Measurements from ENCODE around the gene ARID5A. TPM values are rescaled to one million over a fixed set of nuclear protein-coding genes. Genes with fewer than 3 reads are reported as not detected.

ARID5A gene
- total and polyA plus RNA-seq, 2 of the 13 experiments (the other 11 are each of a cell fraction or from before 2014, with no cell fraction given), result 6.0 to 9.5 TPM

DNA sequence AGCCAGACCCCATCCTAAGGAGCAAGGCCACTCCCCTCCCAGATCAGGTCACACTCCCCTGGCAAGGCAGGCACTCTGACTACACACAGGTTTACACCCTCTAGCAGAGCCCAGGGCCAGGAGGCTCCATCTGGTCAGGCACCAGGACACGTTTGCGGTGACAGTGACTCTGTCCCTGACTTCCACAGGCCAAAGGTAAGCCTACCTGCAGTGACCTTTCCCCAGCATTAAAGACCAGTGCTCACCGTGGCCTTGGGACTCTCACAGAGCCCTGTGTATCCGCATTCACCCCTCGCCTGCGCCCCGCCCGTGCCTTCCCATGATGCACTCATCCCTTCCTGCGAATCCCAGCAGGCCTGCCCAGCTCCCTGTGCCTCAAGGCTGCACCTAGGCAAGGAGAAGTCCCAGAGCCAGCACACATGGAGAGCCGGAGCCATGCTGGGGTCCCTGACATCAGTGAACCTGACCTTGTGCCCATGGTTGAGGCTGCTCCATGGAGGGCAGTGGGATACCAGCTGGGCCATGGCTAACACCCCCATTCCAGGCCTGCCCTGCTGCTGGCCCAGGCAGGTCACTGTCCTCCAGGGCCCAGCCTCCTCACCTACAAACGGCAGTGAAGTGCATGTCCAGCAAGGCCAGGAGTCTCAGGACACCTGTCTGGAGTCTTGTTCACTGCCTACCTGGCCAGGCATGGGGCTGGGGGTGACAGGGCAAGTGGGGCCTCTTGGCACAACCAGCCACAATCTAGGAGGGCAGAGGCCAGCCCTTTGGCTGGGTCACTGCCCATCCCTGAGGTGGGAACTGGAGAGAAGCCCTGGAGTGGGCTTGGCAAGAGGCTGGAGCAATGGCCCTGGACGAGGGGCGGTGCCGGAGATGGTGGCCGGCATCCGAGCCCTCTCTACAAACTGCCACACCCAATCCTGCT lies 34.4 kb upstream of the ARID5A start (continued):
- TF ChIP-seq, protein P1, sequence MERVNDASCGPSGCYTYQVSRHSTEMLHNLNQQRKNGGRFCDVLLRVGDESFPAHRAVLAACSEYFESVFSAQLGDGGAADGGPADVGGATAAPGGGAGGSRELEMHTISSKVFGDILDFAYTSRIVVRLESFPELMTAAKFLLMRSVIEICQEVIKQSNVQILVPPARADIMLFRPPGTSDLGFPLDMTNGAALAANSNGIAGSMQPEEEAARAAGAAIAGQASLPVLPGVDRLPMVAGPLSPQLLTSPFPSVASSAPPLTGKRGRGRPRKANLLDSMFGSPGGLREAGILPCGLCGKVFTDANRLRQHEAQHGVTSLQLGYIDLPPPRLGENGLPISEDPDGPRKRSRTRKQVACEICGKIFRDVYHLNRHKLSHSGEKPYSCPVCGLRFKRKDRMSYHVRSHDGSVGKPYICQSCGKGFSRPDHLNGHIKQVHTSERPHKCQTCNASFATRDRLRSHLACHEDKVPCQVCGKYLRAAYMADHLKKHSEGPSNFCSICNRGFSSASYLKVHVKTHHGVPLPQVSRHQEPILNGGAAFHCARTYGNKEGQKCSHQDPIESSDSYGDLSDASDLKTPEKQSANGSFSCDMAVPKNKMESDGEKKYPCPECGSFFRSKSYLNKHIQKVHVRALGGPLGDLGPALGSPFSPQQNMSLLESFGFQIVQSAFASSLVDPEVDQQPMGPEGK (CRISPR knock-in tag; IDR thresholded peaks at IDR 0.05), result no peak
- TF ChIP-seq, protein P2, sequence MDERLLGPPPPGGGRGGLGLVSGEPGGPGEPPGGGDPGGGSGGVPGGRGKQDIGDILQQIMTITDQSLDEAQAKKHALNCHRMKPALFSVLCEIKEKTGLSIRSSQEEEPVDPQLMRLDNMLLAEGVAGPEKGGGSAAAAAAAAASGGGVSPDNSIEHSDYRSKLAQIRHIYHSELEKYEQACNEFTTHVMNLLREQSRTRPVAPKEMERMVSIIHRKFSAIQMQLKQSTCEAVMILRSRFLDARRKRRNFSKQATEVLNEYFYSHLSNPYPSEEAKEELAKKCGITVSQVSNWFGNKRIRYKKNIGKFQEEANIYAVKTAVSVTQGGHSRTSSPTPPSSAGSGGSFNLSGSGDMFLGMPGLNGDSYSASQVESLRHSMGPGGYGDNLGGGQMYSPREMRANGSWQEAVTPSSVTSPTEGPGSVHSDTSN (CRISPR knock-in tag; IDR thresholded peaks at IDR 0.05), result no peak
- TF ChIP-seq, protein P3, sequence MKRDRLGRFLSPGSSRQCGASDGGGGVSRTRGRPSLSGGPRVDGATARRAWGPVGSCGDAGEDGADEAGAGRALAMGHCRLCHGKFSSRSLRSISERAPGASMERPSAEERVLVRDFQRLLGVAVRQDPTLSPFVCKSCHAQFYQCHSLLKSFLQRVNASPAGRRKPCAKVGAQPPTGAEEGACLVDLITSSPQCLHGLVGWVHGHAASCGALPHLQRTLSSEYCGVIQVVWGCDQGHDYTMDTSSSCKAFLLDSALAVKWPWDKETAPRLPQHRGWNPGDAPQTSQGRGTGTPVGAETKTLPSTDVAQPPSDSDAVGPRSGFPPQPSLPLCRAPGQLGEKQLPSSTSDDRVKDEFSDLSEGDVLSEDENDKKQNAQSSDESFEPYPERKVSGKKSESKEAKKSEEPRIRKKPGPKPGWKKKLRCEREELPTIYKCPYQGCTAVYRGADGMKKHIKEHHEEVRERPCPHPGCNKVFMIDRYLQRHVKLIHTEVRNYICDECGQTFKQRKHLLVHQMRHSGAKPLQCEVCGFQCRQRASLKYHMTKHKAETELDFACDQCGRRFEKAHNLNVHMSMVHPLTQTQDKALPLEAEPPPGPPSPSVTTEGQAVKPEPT (CRISPR knock-in tag; IDR thresholded peaks at IDR 0.05; ENCODE audit: low read depth), result no peak
- TF ChIP-seq TOE1 (CRISPR knock-in tag; IDR thresholded peaks at IDR 0.05) (no peak), ZBTB20 (CRISPR knock-in tag; IDR thresholded peaks at IDR 0.05; ENCODE audit: borderline replicate concordance, low read depth) (peak; percentile 67; the same call in 1 of the 2 replicates), MLLT10 (CRISPR knock-in tag; IDR thresholded peaks at IDR 0.05) (no peak), MAFG (CRISPR knock-in tag; IDR thresholded peaks at IDR 0.05) (no peak), MATR3 (CRISPR knock-in tag; IDR thresholded peaks at IDR 0.05) (no peak), ZNF180 (CRISPR knock-in tag; IDR thresholded peaks at IDR 0.05; ENCODE audit: borderline replicate concordance, low read depth) (no peak), STAG1 (CRISPR knock-in tag; IDR thresholded peaks at IDR 0.05) (no peak), THAP11 (CRISPR knock-in tag; IDR thresholded peaks at IDR 0.05) (peak; percentile 61; the same call in 1 of the 2 replicates), ZNF138 (CRISPR knock-in tag; IDR thresholded peaks at IDR 0.05; ENCODE audit: low read depth) (no peak), YEATS4 (CRISPR knock-in tag; IDR thresholded peaks at IDR 0.05; ENCODE audit: borderline replicate concordance) (peak; percentile 41; the same call in 1 of the 2 replicates), ZNF841 (CRISPR knock-in tag; IDR thresholded peaks at IDR 0.05; ENCODE audit: borderline replicate concordance) (no peak), DNMT3B (CRISPR knock-in tag; conservative IDR thresholded peaks at IDR 0.05) (no peak), ZNF468 (CRISPR knock-in tag; IDR thresholded peaks at IDR 0.05) (no peak), ATF1 (CRISPR knock-in tag; IDR thresholded peaks at IDR 0.05) (no peak), ZNF749 (CRISPR knock-in tag; IDR thresholded peaks at IDR 0.05; ENCODE audit: borderline replicate concordance) (0 out of 2 replicates have a peak, but pooled peaks have one; percentile 58), ZNF441 (CRISPR knock-in tag; IDR thresholded peaks at IDR 0.05; ENCODE audit: borderline replicate concordance) (no peak), CBX2 (IDR thresholded peaks at IDR 0.05; ENCODE audit: low read depth, low read length) (no peak), CBX2 (CRISPR knock-in tag; IDR thresholded peaks at IDR 0.05; ENCODE audit: low read depth) (no peak), XBP1 (CRISPR knock-in tag; IDR thresholded peaks at IDR 0.05) (no peak), TARDBP (CRISPR knock-in tag; IDR thresholded peaks at IDR 0.05) (peak; percentile 69; the same call in 1 of the 2 replicates)
- TF ChIP-seq, protein P4, sequence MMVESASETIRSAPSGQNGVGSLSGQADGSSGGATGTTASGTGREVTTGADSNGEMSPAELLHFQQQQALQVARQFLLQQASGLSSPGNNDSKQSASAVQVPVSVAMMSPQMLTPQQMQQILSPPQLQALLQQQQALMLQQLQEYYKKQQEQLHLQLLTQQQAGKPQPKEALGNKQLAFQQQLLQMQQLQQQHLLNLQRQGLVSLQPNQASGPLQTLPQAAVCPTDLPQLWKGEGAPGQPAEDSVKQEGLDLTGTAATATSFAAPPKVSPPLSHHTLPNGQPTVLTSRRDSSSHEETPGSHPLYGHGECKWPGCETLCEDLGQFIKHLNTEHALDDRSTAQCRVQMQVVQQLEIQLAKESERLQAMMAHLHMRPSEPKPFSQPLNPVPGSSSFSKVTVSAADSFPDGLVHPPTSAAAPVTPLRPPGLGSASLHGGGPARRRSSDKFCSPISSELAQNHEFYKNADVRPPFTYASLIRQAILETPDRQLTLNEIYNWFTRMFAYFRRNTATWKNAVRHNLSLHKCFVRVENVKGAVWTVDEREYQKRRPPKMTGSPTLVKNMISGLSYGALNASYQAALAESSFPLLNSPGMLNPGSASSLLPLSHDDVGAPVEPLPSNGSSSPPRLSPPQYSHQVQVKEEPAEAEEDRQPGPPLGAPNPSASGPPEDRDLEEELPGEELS (CRISPR knock-in tag; IDR thresholded peaks at IDR 0.05), result peak; percentile 73
